Astrocyte (in vitro differentiated cells and primary cell): ENCODE measurements around the gene SLC9A3. TPM values are rescaled to one million over a fixed set of nuclear protein-coding genes. Genes with fewer than 3 reads are reported as not detected.

ENCODE experiments used
- DNase-seq: peaks from one replicate; pipeline ENCODE4 v3.0.0-alpha.2; 2010; ENCODE audit warnings: low read depth
- FAIRE-seq: peaks from 2 replicates; lab custom pipeline; 2011; peaks lifted over from hg19 to GRCh38; lab: Jason Lieb, UNC
- H2AFZ ChIP-seq: 2 replicates; pipeline ENCODE4 v1.6.0; 2012; ENCODE audit warnings: low read depth, low read length, inconsistent platforms
- H3K27ac ChIP-seq: 2 replicates; pipeline ENCODE4 v1.5.1; 2011; ENCODE audit warnings: low read depth, low read length, inconsistent platforms
- H3K27me3 ChIP-seq: 2 replicates; pipeline ENCODE4 v1.6.0; 2011; ENCODE audit warnings: low read length, inconsistent platforms; ENCODE audit not compliant: insufficient read depth
- H3K36me3 ChIP-seq: 2 replicates; pipeline ENCODE4 v1.5.1; 2011; ENCODE audit warnings: low read length, inconsistent platforms; ENCODE audit not compliant: insufficient read depth
- H3K4me1 ChIP-seq: 2 replicates; pipeline ENCODE4 v1.5.1; 2011; ENCODE audit warnings: low read length, inconsistent platforms; ENCODE audit not compliant: insufficient read depth
- H3K4me2 ChIP-seq: 2 replicates; pipeline ENCODE4 v1.6.0; 2012; ENCODE audit warnings: low read length, inconsistent platforms
- H3K4me3 ChIP-seq: 2 replicates; pipeline ENCODE4 v1.5.1; 2011; ENCODE audit warnings: low read depth, mild to moderate bottlenecking, low read length, inconsistent platforms; ENCODE audit not compliant: insufficient read depth
- H3K79me2 ChIP-seq: 2 replicates; pipeline ENCODE4 v1.6.0; 2012; ENCODE audit warnings: mild to moderate bottlenecking, low read length, inconsistent platforms; ENCODE audit not compliant: insufficient read depth
- H3K9ac ChIP-seq: 2 replicates; pipeline ENCODE4 v1.6.0; 2012; ENCODE audit warnings: mild to moderate bottlenecking, low read length, inconsistent platforms
- H3K9me3 ChIP-seq: 2 replicates; pipeline ENCODE4 v1.5.1; 2012; ENCODE audit warnings: low read depth, mild to moderate bottlenecking, low read length, inconsistent platforms; ENCODE audit not compliant: insufficient read depth
- H4K20me1 ChIP-seq: 2 replicates; pipeline ENCODE4 v1.6.0; 2012; ENCODE audit warnings: low read length, inconsistent platforms; ENCODE audit not compliant: insufficient read depth
- H3K27ac Mint-ChIP-seq: one replicate; pipeline ENCODE4 v1.8.0; 2021; ENCODE audit warnings: mild to moderate bottlenecking, mixed read lengths; ENCODE audit not compliant: unreplicated experiment
- H3K27me3 Mint-ChIP-seq: one replicate; pipeline ENCODE4 v1.8.0; 2021; ENCODE audit warnings: low read depth, mixed read lengths; ENCODE audit not compliant: unreplicated experiment
- H3K36me3 Mint-ChIP-seq: one replicate; pipeline ENCODE4 v1.8.0; 2021; ENCODE audit warnings: low read depth, mixed read lengths; ENCODE audit not compliant: unreplicated experiment
- H3K4me1 Mint-ChIP-seq: one replicate; pipeline ENCODE4 v1.8.0; 2021; ENCODE audit warnings: low read depth, mixed read lengths; ENCODE audit not compliant: unreplicated experiment
- H3K4me3 Mint-ChIP-seq: one replicate; pipeline ENCODE4 v1.8.0; 2021; ENCODE audit warnings: mild to moderate bottlenecking, moderate library complexity, mixed read lengths; ENCODE audit not compliant: unreplicated experiment
- H3K9me3 Mint-ChIP-seq: one replicate; pipeline ENCODE4 v1.8.0; 2021; ENCODE audit warnings: mild to moderate bottlenecking, mixed read lengths; ENCODE audit not compliant: unreplicated experiment
- EZH2 ChIP-seq: IDR thresholded peaks from 2 replicates; pipeline ENCODE4 v1.6.1; 2012; ENCODE audit warnings: mild to moderate bottlenecking, low read length, inconsistent platforms; ENCODE audit not compliant: insufficient read depth
- total RNA-seq: library from RNA; stranded (reverse); gene quantifications from 2 replicates; pipeline ENCODE4 v1.2.1, GENCODE V29; 2021
- TF ChIP-seq, protein P1 (sequence below): IDR thresholded peaks from 2 replicates; pipeline ENCODE4 v1.5.1; 2011; ENCODE audit warnings: low read depth, mild to moderate bottlenecking, inconsistent platforms, low read length, moderate library complexity; ENCODE audit not compliant: insufficient read depth

SLC9A3 gene
- total RNA-seq, 1 donor from 2014 or later = 1.0 TPM

- Mint-ChIP-seq H3K36me3 (no peaks in the 10 kb centered on the region), H3K4me1 (peaks cover 2% of the 10 kb centered on the region), H3K27ac (no peak overlapping the region), H3K27me3 (peaks cover 64% of the 10 kb centered on the region), H3K9me3 (no peaks in the 10 kb centered on the region), H3K4me3 (no peak overlapping the region)
- FAIRE-seq (no peak), DNase-seq (no peak)
- H3K27ac ChIP-seq = no peak overlapping the region
- no peaks in the 10 kb centered on the region for H3K79me2 ChIP-seq
- H4K20me1 ChIP-seq = no peaks in the 10 kb centered on the region
- TF ChIP-seq, protein P1, sequence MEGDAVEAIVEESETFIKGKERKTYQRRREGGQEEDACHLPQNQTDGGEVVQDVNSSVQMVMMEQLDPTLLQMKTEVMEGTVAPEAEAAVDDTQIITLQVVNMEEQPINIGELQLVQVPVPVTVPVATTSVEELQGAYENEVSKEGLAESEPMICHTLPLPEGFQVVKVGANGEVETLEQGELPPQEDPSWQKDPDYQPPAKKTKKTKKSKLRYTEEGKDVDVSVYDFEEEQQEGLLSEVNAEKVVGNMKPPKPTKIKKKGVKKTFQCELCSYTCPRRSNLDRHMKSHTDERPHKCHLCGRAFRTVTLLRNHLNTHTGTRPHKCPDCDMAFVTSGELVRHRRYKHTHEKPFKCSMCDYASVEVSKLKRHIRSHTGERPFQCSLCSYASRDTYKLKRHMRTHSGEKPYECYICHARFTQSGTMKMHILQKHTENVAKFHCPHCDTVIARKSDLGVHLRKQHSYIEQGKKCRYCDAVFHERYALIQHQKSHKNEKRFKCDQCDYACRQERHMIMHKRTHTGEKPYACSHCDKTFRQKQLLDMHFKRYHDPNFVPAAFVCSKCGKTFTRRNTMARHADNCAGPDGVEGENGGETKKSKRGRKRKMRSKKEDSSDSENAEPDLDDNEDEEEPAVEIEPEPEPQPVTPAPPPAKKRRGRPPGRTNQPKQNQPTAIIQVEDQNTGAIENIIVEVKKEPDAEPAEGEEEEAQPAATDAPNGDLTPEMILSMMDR = no peak
- TF ChIP-seq EZH2 = no peak
- H3K4me1 ChIP-seq = no peaks in the 10 kb centered on the region
- H3K36me3 ChIP-seq = no peaks in the 10 kb centered on the region
- H3K4me3 ChIP-seq = no peak overlapping the region
- H3K27me3 ChIP-seq = peaks cover 50% of the 10 kb centered on the region
- H3K9ac ChIP-seq = no peak overlapping the region
- no peaks in the 10 kb centered on the region for H3K9me3 ChIP-seq
- H2AFZ ChIP-seq = no peak overlapping the region
- H3K4me2 ChIP-seq = no peak overlapping the region
These were observed 7.6 kb upstream of the SLC9A3 start for GRCh38 chr5:531749-532315.

GRCh38 chr5:531101-531748 lies 7.0 kb upstream of the SLC9A3 start:
- peaks cover 63% of the 10 kb centered on the region for H3K27me3 Mint-ChIP-seq
- H3K9me3 Mint-ChIP-seq = no peaks in the 10 kb centered on the region
- no peaks in the 10 kb centered on the region for H3K9me3 ChIP-seq
- no peak overlapping the region for H3K4me3 Mint-ChIP-seq
- H3K27ac ChIP-seq = no peak overlapping the region
- H3K4me3 ChIP-seq = no peak overlapping the region
- H3K4me1 ChIP-seq = no peaks in the 10 kb centered on the region
- TF ChIP-seq EZH2 = no peak
- TF ChIP-seq, protein P1 = no peak
- H3K27me3 ChIP-seq = peaks cover 56% of the 10 kb centered on the region
- H3K27ac Mint-ChIP-seq = no peak overlapping the region
- no peaks in the 10 kb centered on the region for H4K20me1 ChIP-seq
- H3K36me3 ChIP-seq = no peaks in the 10 kb centered on the region
- DNase-seq (no peak), FAIRE-seq (no peak)
- peaks cover 2% of the 10 kb centered on the region for H3K4me1 Mint-ChIP-seq
- H3K79me2 ChIP-seq = no peaks in the 10 kb centered on the region
- H3K9ac ChIP-seq = no peak overlapping the region
- no peak overlapping the region for H2AFZ ChIP-seq
- no peak overlapping the region for H3K4me2 ChIP-seq
- H3K36me3 Mint-ChIP-seq = no peaks in the 10 kb centered on the region
